Brain microvascular endothelial cell (primary cell): ENCODE results near the gene DGKB.

Experiments
- DNase-seq: peaks from one replicate; pipeline ENCODE4 v3.0.0-alpha.2; 2020
- H3K27ac ChIP-seq: fragments of 250-450 bp; sonication (Bioruptor Pico); 2 replicates; pipeline ENCODE4 v1.5.1; 2020; ENCODE audit warnings: mild to moderate bottlenecking, moderate library complexity
- H3K27me3 ChIP-seq: fragments of 250-450 bp; sonication (Bioruptor Pico); replicated peaks from 2 replicates; pipeline ENCODE4 v1.5.1; 2020; ENCODE audit warnings: mild to moderate bottlenecking
- H3K36me3 ChIP-seq: fragments of 250-450 bp; sonication (Bioruptor Pico); replicated peaks from 2 replicates; pipeline ENCODE4 v1.5.1; 2020; ENCODE audit warnings: mild to moderate bottlenecking
- H3K4me3 ChIP-seq: 2 replicates; pipeline ENCODE4 v1.5.1; 2011; ENCODE audit warnings: low read depth, mild to moderate bottlenecking, control low read depth, low read length, moderate library complexity
- in situ Hi-C: cut with HindIII; loops from 2 replicates; pipeline ENCODE4 v1.10.0; 2017; ENCODE audit warnings: low sequenced_read_pairs, low pct_ligation_motif_present
- TF ChIP-seq, protein P1 (sequence below): IDR thresholded peaks from 2 replicates; pipeline ENCODE4 v1.5.1; 2011; ENCODE audit warnings: low read depth, mild to moderate bottlenecking, moderate library complexity, low read length, control low read depth, inconsistent platforms; ENCODE audit errors: missing control alignments

DGKB gene

DNA sequence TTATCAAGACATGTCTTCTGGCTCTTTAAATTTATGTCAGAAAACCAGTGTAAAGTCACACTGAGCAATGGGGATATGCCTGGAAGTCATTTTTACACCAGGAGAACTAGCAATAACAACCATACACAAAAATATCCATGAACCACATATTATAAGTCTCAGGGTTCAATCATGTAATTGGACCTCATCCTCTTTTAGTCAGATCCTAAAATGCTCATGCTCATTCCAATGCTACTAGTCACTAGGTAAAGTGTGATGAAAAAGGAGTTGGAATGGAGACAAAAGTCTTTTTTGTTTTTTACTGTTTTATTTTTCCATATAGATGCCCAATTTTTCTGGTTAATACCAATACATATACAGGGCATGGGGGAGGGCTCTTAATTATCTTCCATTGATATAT lies 306.1 kb downstream of the DGKB start:
- H3K4me3 ChIP-seq, result no peak overlapping the region
- no peaks in the 10 kb centered on the region for H3K36me3 ChIP-seq
- peak; percentile 14 for DNase-seq
- H3K27me3 ChIP-seq, result no peaks in the 10 kb centered on the region
- H3K27ac ChIP-seq, result no peak overlapping the region
- in situ Hi-C loops, result no loop called here
- TF ChIP-seq, protein P1, sequence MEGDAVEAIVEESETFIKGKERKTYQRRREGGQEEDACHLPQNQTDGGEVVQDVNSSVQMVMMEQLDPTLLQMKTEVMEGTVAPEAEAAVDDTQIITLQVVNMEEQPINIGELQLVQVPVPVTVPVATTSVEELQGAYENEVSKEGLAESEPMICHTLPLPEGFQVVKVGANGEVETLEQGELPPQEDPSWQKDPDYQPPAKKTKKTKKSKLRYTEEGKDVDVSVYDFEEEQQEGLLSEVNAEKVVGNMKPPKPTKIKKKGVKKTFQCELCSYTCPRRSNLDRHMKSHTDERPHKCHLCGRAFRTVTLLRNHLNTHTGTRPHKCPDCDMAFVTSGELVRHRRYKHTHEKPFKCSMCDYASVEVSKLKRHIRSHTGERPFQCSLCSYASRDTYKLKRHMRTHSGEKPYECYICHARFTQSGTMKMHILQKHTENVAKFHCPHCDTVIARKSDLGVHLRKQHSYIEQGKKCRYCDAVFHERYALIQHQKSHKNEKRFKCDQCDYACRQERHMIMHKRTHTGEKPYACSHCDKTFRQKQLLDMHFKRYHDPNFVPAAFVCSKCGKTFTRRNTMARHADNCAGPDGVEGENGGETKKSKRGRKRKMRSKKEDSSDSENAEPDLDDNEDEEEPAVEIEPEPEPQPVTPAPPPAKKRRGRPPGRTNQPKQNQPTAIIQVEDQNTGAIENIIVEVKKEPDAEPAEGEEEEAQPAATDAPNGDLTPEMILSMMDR, result no peak

DNA sequence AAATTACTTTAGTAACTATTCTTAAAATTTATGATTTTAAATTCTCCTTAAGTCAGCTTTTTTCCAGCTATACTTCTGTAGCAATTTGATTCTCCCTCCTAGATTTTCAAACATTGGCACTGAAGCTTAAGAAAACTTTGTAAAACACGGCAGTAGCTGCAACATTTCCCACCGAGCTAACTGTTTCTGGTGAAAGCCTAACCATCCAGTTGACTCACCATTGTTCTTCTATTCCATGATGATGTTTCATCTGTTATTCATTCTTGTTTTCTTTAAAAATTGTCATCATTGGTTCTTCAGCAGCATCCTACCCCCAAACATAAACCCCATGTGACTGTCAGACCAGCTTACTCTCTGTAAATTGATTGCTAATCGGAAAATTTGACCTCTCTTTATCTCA lies 312.3 kb downstream of the DGKB start:
- no peak overlapping the region for H3K4me3 ChIP-seq
- H3K27ac ChIP-seq, result no peak overlapping the region
- DNase-seq, result peak; percentile 20
- TF ChIP-seq, protein P1, result no peak
- H3K27me3 ChIP-seq, result no peaks in the 10 kb centered on the region
- no peaks in the 10 kb centered on the region for H3K36me3 ChIP-seq
- in situ Hi-C loops, result no loop called here

DNA sequence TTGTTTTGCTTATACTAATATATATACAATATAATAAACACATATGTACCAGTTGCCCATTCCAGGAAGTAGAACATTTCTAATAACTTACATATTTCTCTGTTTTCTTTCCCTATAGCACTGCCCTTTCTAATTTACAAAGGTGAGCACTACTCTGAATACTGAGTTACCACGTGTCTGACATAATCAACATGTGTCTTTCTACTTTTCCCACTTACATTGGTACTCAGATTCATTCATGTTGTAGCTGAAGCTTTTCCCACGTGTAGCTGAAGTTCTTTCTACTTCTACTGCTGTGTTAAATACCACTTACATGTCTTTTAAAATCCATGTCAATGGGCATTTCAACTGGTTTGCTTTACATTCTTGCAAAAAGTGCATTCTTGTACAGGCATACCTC lies 317.3 kb downstream of the DGKB start:
- Histone ChIP-seq H3K27ac (no peak overlapping the region), H3K4me3 (no peak overlapping the region), H3K36me3 (no peaks in the 10 kb centered on the region), H3K27me3 (no peaks in the 10 kb centered on the region)
- TF ChIP-seq, protein P1, result no peak
- no peak for DNase-seq
- in situ Hi-C loops, result no loop called here

DNA sequence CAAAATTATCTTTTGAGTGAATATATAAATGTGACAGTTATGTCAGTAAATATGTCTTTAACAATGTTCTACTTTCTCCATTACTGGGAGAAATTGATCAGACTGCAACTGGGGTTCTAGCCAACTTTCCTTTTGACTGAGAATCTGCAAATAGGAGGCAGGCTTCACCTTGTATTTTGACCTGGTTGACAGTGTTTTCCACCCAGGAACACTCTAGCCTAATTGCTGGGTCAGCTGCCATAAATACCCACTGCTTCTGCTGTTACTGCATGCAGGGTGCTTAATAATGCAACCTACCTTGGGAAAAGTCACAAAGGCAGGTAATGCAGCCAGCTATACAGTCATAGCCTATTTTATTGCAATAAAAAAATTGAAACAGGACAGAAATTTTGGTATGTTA lies 319.0 kb downstream of the DGKB start:
- DNase-seq, result no peak
- no peaks in the 10 kb centered on the region for H3K27me3 ChIP-seq
- in situ Hi-C loops, result no loop called here

DNA sequence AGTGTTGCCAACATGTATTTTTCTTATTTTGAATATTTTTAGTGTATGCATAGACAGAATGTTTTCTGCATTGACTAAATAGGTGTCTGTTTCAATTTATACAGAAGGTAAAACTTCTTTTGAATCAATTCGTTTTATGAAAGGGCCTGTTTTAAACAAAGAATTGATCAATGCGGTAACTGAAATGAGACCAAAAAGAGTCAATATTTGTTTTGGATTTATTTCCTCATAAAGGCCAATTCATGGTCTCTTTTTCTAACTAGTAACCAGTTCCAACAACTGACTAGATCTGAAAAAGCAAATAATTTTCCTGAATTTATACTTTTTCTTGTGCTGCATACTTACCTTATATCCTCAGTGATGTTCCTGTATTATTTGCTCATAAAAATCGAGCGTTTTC lies 320.5 kb downstream of the DGKB start:
- DNase-seq, result no peak
- Histone ChIP-seq H3K27ac (no peak overlapping the region), H3K27me3 (no peaks in the 10 kb centered on the region), H3K36me3 (no peaks in the 10 kb centered on the region), H3K4me3 (no peak overlapping the region)
- in situ Hi-C loops, result no loop called here
- TF ChIP-seq, protein P1, result no peak

More for the DNA sequence above, 319.0 kb downstream of the DGKB start:
- Histone ChIP-seq H3K36me3 (no peaks in the 10 kb centered on the region), H3K27ac (no peak overlapping the region), H3K4me3 (no peak overlapping the region)
- TF ChIP-seq, protein P1, result no peak

DNA sequence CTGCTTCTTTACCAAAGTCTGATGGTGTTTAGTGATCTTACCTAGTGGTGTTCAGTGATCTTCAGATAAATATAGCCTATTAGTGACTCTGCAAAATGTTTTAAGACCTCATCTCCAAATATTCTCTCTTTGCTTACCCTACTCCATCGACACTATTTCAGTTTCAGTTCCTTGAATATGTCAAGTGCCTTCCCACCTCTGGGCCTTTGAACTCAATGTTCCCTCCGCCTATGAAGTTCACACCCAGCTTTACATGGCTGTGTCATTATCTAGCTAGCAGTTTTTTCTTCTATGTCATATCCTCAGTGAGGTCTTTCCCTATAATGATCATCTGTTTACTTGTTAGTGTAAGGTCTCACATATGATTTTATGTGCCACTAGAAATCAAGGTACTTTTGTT lies 322.6 kb downstream of the DGKB start:
- in situ Hi-C loops, result no loop called here
- no peak for DNase-seq
- Histone ChIP-seq H3K4me3 (no peak overlapping the region), H3K36me3 (no peaks in the 10 kb centered on the region), H3K27me3 (no peaks in the 10 kb centered on the region), H3K27ac (no peak overlapping the region)
- TF ChIP-seq, protein P1, result no peak
